Measurements from ENCODE around the gene ITIH1.

The ITIH1 gene

DNA sequence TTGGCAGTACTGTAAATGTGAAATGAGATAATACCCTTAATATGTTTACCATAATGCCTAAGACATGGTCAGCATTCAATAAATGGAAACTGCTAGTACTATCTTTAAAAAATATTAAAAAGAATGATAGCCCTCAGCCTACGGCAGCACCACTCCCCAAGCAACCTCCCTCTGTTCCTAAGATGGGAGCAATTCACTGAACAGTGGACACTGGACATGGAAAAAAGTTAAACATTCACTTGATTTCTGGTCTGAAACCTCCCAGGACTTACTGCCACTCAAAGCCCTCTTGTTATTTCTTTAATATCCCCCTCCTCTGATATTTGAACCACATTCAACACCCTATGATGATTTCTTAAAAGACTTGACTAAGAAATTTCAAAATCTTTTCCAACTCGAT lies 33.7 kb upstream of the ITIH1 start:
- H3K79me1 ChIP-seq (ENCODE audit: low read length) = no peaks in the 10 kb centered on the region
- H3K36me3 ChIP-seq (ENCODE audit: control insufficient read depth in 1 of 2, insufficient read depth in 2 of 2, low read length in 2 of 2) = peaks cover 34 to 41% of the 10 kb centered on the region in 2 experiments
- H3K9me3 ChIP-seq (ENCODE audit: insufficient read depth, low read depth, low read length) = peaks cover 2% of the 10 kb centered on the region
- no CpG with 5 or more reads among the region's 2 CpGs for WGBS (ENCODE audit: extremely low coverage, insufficient coverage, insufficient read length)
- no peak overlapping the region for H3K4me3 ChIP-seq (ENCODE audit: low read depth, low read length)
- H4K12ac ChIP-seq (ENCODE audit: low read depth, low read length) = no peak overlapping the region
- no peak overlapping the region for H3K18ac ChIP-seq (ENCODE audit: low read length)
- no peak overlapping the region for H2AK5ac ChIP-seq (ENCODE audit: low read length)
- H2AFZ ChIP-seq (ENCODE audit: insufficient read depth, low read length, poor library complexity) = no peak overlapping the region
- no peaks in the 10 kb centered on the region for H3K27me3 ChIP-seq (ENCODE audit: insufficient read depth, low read length)
- DNase-seq = no peak
- H3K4me1 ChIP-seq (ENCODE audit: control insufficient read depth in 1 of 2, insufficient read depth in 2 of 2, low read length in 2 of 2) = no peaks in the 10 kb centered on the region
- H3K79me2 ChIP-seq (ENCODE audit: control insufficient read depth, insufficient read depth, low read length, poor library complexity) = no peaks in the 10 kb centered on the region
- no peak overlapping the region for H3K27ac ChIP-seq (ENCODE audit: low read depth, low read length)
- H3K4me2 ChIP-seq (ENCODE audit: low read length) = no peak overlapping the region
- no peak overlapping the region for H2BK12ac ChIP-seq (ENCODE audit: low read length)
- no peak overlapping the region for H2BK5ac ChIP-seq (ENCODE audit: low read depth, low read length, poor library complexity)
- no peak overlapping the region for H4K91ac ChIP-seq (ENCODE audit: low read depth, low read length)
- no peak overlapping the region for H4K8ac ChIP-seq (ENCODE audit: low read depth, low read length)
- no peak overlapping the region for H3K23ac ChIP-seq (ENCODE audit: low read length)
- no peak overlapping the region for H3K4ac ChIP-seq (ENCODE audit: low read depth, low read length)
- H2BK120ac ChIP-seq (ENCODE audit: insufficient read depth, low read length, poor library complexity) = no peak overlapping the region
- H3K9ac ChIP-seq (ENCODE audit: low read length) = no peak overlapping the region
- no peak overlapping the region for H3K14ac ChIP-seq (ENCODE audit: low read length)

DNA sequence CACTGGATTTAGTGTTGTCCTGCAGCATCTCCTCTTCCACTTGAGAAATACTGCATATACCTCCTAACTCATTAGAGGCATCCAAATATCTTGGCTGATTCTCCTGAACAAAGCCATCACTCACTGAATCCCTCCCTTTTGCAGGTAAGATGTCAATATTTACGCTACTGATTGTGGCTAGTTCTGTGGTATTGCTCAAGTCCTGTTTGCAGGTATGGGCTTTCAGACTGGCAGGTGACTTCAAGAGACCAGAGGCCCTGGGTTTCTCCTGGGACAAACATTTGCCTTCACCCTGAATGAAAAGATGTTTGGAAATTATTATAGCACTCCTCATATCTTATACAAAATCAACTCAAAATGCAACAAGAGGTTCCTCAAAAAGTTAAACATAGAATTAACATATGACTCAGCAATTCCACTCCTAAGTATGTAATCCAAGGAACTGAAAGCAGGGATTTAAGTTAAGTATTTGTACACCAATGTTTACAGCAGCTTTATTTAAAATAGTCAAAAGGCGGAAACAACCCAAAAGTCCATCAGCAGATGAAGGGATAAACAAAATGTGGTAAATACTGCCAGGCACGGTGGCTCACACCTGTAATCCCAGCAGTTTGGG lies 25.2 kb upstream of the ITIH1 start:
- Histone ChIP-seq H3K79me2 (ENCODE audit: control insufficient read depth, insufficient read depth, low read length, poor library complexity) (no peaks in the 10 kb centered on the region), H3K79me1 (ENCODE audit: low read length) (no peaks in the 10 kb centered on the region), H3K4ac (ENCODE audit: low read depth, low read length) (no peak overlapping the region), H3K4me3 (ENCODE audit: low read depth, low read length) (no peak overlapping the region), H3K4me1 (ENCODE audit: control insufficient read depth in 1 of 2, insufficient read depth in 2 of 2, low read length in 2 of 2) (no peaks in the 10 kb centered on the region), H3K9ac (ENCODE audit: low read length) (no peak overlapping the region), H3K27ac (ENCODE audit: low read depth, low read length) (no peak overlapping the region), H4K12ac (ENCODE audit: low read depth, low read length) (no peak overlapping the region), H3K9me3 (ENCODE audit: insufficient read depth, low read depth, low read length) (no peaks in the 10 kb centered on the region), H3K14ac (ENCODE audit: low read length) (no peak overlapping the region), H3K27me3 (ENCODE audit: insufficient read depth, low read length) (no peaks in the 10 kb centered on the region), H3K18ac (ENCODE audit: low read length) (no peak overlapping the region), H4K91ac (ENCODE audit: low read depth, low read length) (no peak overlapping the region), H3K4me2 (ENCODE audit: low read length) (no peak overlapping the region), H2BK5ac (ENCODE audit: low read depth, low read length, poor library complexity) (no peak overlapping the region), H3K36me3 (ENCODE audit: control insufficient read depth in 1 of 2, insufficient read depth in 2 of 2, low read length in 2 of 2) (peaks cover 25 to 38% of the 10 kb centered on the region in 2 experiments), H2BK12ac (ENCODE audit: low read length) (no peak overlapping the region), H3K23ac (ENCODE audit: low read length) (no peak overlapping the region), H2AFZ (ENCODE audit: insufficient read depth, low read length, poor library complexity) (no peak overlapping the region), H4K8ac (ENCODE audit: low read depth, low read length) (no peak overlapping the region), H2BK120ac (ENCODE audit: insufficient read depth, low read length, poor library complexity) (no peak overlapping the region), H2AK5ac (ENCODE audit: low read length) (no peak overlapping the region)
- no CpG with 5 or more reads among the region's 3 CpGs for WGBS (ENCODE audit: extremely low coverage, insufficient coverage, insufficient read length)
- DNase-seq = no peak

GRCh38 chr3:52754373-52754772 lies 23.0 kb upstream of the ITIH1 start:
- Histone ChIP-seq H3K27me3 (ENCODE audit: insufficient read depth, low read length) (no peaks in the 10 kb centered on the region), H3K27ac (ENCODE audit: low read depth, low read length) (no peak overlapping the region), H4K12ac (ENCODE audit: low read depth, low read length) (no peak overlapping the region), H3K9ac (ENCODE audit: low read length) (no peak overlapping the region), H3K36me3 (ENCODE audit: control insufficient read depth in 1 of 2, insufficient read depth in 2 of 2, low read length in 2 of 2) (peaks cover 17 to 30% of the 10 kb centered on the region in 2 experiments), H3K4me1 (ENCODE audit: control insufficient read depth in 1 of 2, insufficient read depth in 2 of 2, low read length in 2 of 2) (no peaks in the 10 kb centered on the region), H4K8ac (ENCODE audit: low read depth, low read length) (no peak overlapping the region), H3K79me2 (ENCODE audit: control insufficient read depth, insufficient read depth, low read length, poor library complexity) (no peaks in the 10 kb centered on the region), H3K9me3 (ENCODE audit: insufficient read depth, low read depth, low read length) (no peaks in the 10 kb centered on the region), H3K79me1 (ENCODE audit: low read length) (no peaks in the 10 kb centered on the region), H2BK120ac (ENCODE audit: insufficient read depth, low read length, poor library complexity) (no peak overlapping the region), H3K4me2 (ENCODE audit: low read length) (no peak overlapping the region), H3K18ac (ENCODE audit: low read length) (no peak overlapping the region), H3K4me3 (ENCODE audit: low read depth, low read length) (no peak overlapping the region), H3K23ac (ENCODE audit: low read length) (no peak overlapping the region), H2BK5ac (ENCODE audit: low read depth, low read length, poor library complexity) (no peak overlapping the region), H3K4ac (ENCODE audit: low read depth, low read length) (no peak overlapping the region), H2AFZ (ENCODE audit: insufficient read depth, low read length, poor library complexity) (no peak overlapping the region), H4K91ac (ENCODE audit: low read depth, low read length) (no peak overlapping the region), H3K14ac (ENCODE audit: low read length) (no peak overlapping the region), H2BK12ac (ENCODE audit: low read length) (no peak overlapping the region), H2AK5ac (ENCODE audit: low read length) (no peak overlapping the region)
- WGBS (ENCODE audit: extremely low coverage, insufficient coverage, insufficient read length) = no CpG with 5 or more reads among the region's 4 CpGs
- no peak for DNase-seq

DNA sequence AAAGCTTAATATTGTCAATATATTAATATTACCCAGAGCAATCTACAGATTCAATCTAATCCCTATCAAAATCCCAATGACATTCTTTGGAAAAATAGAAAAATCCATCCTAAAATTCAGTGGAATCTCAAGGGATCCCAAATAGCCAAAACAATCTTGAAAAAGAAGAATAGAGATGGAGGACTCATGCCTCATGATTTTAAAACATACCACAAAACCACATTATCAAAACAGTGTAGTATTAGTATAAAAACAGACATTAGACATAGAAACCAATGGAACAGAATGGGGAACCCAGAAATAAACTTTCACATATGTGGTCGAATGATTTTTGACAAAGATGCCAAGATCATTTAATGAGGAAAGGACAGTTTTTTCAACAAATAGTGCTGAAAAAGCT lies 21.3 kb upstream of the ITIH1 start:
- Histone ChIP-seq H2AK5ac (ENCODE audit: low read length) (no peak overlapping the region), H2BK120ac (ENCODE audit: insufficient read depth, low read length, poor library complexity) (no peak overlapping the region), H3K36me3 (ENCODE audit: control insufficient read depth in 1 of 2, insufficient read depth in 2 of 2, low read length in 2 of 2) (peaks cover 6 to 20% of the 10 kb centered on the region in 2 experiments), H4K8ac (ENCODE audit: low read depth, low read length) (no peak overlapping the region), H3K18ac (ENCODE audit: low read length) (no peak overlapping the region), H3K23ac (ENCODE audit: low read length) (no peak overlapping the region), H4K91ac (ENCODE audit: low read depth, low read length) (no peak overlapping the region), H3K4me3 (ENCODE audit: low read depth, low read length) (no peak overlapping the region), H3K27me3 (ENCODE audit: insufficient read depth, low read length) (no peaks in the 10 kb centered on the region), H4K12ac (ENCODE audit: low read depth, low read length) (no peak overlapping the region), H3K27ac (ENCODE audit: low read depth, low read length) (no peak overlapping the region), H3K4me1 (ENCODE audit: control insufficient read depth in 1 of 2, insufficient read depth in 2 of 2, low read length in 2 of 2) (no peaks in the 10 kb centered on the region), H3K9ac (ENCODE audit: low read length) (no peak overlapping the region), H3K79me1 (ENCODE audit: low read length) (no peaks in the 10 kb centered on the region), H2BK12ac (ENCODE audit: low read length) (no peak overlapping the region), H3K9me3 (ENCODE audit: insufficient read depth, low read depth, low read length) (no peaks in the 10 kb centered on the region), H2AFZ (ENCODE audit: insufficient read depth, low read length, poor library complexity) (no peak overlapping the region), H3K4ac (ENCODE audit: low read depth, low read length) (no peak overlapping the region), H3K4me2 (ENCODE audit: low read length) (no peak overlapping the region), H2BK5ac (ENCODE audit: low read depth, low read length, poor library complexity) (no peak overlapping the region), H3K79me2 (ENCODE audit: control insufficient read depth, insufficient read depth, low read length, poor library complexity) (no peaks in the 10 kb centered on the region), H3K14ac (ENCODE audit: low read length) (no peak overlapping the region)
- WGBS (ENCODE audit: extremely low coverage, insufficient coverage, insufficient read length) = no CpG with 5 or more reads among the region's 1 CpG
- DNase-seq = no peak
